ENCODE data around the gene TP53BP2.
"Not testable (repeated sequence)": the region's sequence is repeated elsewhere in the genome, so short reads cannot be mapped to it uniquely, and the experiment has no call there.

TP53BP2 gene

DNA sequence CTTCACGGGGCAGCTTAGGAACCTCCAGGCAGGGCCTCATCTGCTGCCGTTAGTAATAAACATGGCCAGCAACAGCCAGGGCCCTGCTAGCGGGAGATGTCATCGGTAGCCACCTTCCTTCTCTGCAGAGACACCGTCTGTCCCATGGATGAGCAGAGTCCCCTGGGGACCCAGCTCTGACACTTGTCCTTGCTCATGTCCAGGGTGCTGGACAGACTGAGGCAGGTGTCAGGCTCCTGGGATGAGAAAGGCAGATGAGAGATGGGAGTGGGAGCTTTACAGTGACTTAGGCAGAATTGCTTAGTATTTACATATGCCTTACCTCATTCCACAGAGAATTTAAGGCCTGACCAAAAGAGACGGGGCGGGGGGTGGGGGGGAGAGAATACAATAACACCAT is 108.4 kb downstream of the TP53BP2 start:
- DNase-seq, result no peak

DNA sequence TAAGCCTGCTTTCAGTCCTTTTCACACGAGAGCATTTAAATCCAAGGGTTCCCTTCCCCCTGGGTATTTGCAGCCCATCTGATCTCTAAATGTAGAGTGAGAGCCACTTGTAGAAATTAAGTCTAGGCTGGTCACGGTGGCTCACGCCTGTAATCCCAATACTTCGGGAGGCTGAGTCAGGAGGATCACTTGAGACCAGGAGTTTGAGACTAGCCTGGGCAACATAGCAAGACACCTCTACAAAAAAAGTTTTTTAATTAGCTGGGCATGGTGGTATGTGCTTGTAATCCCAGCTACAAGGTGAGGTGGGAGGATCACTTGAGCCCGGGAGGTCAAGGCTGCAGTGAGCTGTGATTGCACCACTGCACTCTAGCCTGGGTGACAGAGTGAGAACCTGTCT is 109.1 kb downstream of the TP53BP2 start:
- not testable (repeated sequence) for DNase-seq

DNA sequence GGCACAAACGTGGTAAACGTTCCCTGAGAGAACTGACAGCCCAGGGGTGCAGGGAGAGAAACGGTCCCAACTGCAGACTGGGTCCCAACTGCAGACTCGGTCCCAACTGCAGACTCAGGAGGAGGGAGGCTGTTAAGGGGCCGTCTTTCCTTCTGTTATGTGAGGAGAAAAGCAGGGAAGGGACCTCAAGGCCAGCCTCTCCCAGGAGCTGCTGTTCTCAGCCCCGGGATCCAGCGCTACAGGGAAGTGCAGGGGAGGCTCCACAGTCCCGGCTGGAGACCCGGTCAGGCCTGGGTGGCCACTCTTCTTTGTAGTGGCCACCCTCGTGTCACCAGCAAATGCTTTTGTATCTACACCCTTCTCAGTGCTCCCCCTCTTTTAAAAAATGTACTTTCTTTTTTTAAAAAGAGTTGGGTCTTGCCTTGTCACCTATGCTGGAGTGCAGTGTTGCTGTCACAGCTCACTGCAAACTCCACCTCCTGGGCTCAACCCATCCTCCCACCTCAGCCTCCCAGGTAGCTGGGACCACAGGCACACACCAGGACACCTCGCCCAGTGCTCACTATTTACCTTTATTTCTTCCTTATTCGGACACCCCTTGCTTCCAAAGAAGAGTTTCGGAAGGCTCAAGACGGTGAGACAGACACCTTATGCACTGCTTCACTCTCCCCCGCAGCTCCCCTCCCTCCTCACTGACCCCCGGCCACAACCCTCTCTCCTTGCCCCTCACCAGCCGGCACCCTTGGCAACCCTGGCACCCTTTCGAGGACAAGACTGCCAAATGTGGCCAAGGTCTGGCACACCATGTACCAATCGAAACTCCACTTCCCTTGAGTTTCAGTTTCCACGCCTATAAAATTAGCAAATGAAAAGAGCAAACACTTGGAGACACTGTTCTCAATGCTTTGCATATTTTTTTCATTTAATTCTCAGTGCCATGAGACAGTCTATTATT is 111.6 kb downstream of the TP53BP2 start:
- no peak for DNase-seq

DNA sequence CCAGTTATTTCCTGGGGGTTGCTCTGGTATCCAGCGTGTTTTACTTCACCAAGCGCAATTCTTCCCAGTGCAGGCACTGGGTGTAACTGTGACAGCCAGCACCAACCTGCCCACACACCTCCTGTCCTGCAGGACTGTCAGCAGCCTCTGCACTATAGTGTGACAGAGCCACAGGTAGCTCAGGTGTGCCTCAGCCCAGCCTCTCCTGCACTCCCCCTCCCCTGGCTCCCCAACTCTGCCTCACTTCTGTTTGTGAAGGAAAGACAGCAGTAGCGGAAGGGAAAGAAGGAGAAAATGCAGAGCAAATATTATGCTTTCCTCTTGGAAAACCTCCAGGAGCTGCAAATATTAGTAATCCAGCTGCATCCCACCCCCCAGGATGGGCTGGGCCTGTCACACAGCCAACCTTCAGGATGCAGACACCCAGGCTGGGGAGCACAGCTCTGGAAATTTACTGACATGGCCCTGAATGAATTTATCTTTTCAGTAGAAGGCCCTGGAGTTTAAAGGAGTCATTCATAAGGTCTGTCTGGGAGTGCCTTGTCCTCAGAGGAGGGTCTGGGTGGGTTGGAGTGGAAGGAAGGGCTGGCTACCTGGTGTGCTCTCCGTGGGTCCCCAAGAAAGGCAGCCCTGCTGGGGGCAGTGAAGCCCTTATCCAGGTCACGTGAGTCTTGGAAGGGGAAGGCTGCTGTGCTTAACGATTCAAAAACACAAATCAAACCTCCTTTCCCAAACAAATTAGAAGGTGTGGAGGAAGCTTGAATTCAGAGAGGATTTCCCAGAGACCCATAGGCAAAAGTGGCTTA is 112.6 kb downstream of the TP53BP2 start:
- no peak for DNase-seq

DNA sequence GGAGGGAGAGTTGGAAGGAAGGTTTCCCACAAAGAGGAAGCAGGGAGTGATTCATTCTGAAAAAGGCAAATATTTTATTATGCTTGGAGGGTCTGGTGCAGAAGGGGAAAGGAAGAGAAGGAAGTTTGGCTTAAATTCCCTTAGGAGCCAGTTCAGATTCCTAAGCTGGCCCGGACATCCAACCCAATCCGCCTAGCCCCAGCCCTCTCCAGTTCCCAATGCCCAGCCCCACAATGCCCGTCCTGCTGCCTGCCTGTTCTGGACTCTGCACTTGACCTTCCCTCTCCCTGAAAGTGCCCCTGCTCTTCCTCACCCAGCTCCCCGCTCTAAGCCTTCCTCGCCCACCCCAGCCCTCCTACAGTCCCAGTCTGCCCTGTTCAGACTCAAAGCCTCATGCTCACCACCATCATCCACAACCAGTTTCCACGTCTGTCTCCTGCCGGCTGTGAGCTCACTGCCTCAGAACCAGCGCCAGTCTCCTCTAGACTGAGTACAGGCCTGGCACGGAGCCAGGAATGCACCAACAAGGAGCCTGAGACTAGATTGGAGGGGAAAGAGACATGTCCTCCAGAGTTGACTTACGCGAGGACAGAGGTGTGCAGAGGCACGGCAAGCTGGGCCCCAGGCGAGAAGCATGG is 114.5 kb downstream of the TP53BP2 start:
- no peak for DNase-seq

DNA sequence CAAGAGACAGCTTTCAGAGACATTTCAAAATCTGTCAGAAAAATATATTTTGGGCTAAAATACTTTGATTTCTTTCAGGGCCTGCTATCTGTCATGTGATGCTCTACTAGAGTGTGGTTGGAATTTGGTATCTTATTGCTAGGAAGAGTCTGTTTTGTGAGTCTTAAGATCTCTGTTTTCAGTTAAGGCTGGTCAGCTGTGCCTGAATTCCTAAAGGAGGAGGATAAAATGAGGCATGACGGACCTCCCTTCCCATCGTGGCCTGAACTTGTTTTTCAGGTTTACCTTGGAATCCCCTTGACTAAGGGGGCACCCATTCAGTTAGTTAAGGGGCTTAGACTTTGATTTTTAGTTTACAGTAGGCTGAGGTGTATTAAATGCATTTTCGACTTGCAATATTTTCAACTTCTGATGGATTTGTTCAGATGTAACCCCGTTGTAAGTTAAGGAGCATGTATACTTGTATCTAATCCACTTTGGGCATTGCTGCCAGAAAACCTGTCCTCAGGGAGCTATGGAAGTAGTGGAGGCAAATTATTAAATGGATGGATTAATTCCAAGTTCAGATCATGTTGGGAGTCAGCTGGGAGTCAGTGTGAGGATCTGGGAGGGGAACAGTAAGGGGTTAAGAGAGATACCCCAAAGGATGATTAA is 115.1 kb downstream of the TP53BP2 start:
- no peak for DNase-seq

DNA sequence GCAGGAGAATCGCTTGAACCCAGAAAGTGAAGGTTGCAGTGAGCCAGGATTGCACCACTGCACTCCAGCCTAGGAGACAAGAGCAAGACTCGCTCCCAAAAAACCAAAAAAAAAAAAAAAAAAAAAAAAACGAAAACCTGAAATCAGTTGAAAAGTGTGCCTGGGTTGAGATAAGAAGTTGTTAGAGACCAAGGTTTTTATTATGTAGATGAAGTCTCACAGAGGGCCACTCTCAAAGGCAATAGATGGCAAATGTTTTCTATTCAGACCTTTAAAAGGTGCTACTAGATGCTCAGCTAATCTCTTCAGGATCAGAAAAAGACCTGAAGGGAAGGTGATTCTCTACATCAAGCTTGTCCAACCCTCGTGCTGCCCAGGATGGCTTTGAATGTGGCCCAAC is 115.8 kb downstream of the TP53BP2 start:
- no peak for DNase-seq

All from activated naive CD4-positive, alpha-beta T cell treated with Interleukin-2 at 50 U/mL for 16 hours (primary cell).